Measurements from ENCODE around the gene PADI4. TPM values are rescaled to one million over a fixed set of nuclear protein-coding genes. Genes with fewer than 3 reads are reported as not detected.

The PADI4 gene
- total and polyA plus RNA-seq, 2 of the 8 experiments (the other 6 are each of a cell fraction or from before 2014, with no cell fraction given): 0.29 TPM; not detected in 1

DNA sequence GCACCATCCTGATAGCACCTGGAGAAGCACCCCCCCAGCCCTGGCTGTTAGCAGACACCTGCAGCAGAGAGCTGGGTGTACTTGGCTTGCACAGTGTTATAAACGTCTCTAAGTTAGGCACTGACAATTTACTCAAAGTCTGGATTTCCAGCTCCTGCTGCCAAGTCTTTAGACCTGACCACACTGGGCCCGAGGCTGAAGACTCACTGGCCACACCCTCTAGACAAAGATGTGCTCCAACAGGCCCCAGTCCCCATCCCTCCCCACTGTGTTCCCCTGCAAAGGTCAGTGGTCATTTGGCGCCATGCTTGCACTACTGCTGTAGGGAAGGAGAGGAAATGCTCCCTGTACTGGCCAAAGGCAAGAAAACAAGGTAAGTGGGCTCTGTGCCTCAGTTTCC, 95.1 kb downstream of the PADI4 start (continued):
- TF ChIP-seq, protein P1, sequence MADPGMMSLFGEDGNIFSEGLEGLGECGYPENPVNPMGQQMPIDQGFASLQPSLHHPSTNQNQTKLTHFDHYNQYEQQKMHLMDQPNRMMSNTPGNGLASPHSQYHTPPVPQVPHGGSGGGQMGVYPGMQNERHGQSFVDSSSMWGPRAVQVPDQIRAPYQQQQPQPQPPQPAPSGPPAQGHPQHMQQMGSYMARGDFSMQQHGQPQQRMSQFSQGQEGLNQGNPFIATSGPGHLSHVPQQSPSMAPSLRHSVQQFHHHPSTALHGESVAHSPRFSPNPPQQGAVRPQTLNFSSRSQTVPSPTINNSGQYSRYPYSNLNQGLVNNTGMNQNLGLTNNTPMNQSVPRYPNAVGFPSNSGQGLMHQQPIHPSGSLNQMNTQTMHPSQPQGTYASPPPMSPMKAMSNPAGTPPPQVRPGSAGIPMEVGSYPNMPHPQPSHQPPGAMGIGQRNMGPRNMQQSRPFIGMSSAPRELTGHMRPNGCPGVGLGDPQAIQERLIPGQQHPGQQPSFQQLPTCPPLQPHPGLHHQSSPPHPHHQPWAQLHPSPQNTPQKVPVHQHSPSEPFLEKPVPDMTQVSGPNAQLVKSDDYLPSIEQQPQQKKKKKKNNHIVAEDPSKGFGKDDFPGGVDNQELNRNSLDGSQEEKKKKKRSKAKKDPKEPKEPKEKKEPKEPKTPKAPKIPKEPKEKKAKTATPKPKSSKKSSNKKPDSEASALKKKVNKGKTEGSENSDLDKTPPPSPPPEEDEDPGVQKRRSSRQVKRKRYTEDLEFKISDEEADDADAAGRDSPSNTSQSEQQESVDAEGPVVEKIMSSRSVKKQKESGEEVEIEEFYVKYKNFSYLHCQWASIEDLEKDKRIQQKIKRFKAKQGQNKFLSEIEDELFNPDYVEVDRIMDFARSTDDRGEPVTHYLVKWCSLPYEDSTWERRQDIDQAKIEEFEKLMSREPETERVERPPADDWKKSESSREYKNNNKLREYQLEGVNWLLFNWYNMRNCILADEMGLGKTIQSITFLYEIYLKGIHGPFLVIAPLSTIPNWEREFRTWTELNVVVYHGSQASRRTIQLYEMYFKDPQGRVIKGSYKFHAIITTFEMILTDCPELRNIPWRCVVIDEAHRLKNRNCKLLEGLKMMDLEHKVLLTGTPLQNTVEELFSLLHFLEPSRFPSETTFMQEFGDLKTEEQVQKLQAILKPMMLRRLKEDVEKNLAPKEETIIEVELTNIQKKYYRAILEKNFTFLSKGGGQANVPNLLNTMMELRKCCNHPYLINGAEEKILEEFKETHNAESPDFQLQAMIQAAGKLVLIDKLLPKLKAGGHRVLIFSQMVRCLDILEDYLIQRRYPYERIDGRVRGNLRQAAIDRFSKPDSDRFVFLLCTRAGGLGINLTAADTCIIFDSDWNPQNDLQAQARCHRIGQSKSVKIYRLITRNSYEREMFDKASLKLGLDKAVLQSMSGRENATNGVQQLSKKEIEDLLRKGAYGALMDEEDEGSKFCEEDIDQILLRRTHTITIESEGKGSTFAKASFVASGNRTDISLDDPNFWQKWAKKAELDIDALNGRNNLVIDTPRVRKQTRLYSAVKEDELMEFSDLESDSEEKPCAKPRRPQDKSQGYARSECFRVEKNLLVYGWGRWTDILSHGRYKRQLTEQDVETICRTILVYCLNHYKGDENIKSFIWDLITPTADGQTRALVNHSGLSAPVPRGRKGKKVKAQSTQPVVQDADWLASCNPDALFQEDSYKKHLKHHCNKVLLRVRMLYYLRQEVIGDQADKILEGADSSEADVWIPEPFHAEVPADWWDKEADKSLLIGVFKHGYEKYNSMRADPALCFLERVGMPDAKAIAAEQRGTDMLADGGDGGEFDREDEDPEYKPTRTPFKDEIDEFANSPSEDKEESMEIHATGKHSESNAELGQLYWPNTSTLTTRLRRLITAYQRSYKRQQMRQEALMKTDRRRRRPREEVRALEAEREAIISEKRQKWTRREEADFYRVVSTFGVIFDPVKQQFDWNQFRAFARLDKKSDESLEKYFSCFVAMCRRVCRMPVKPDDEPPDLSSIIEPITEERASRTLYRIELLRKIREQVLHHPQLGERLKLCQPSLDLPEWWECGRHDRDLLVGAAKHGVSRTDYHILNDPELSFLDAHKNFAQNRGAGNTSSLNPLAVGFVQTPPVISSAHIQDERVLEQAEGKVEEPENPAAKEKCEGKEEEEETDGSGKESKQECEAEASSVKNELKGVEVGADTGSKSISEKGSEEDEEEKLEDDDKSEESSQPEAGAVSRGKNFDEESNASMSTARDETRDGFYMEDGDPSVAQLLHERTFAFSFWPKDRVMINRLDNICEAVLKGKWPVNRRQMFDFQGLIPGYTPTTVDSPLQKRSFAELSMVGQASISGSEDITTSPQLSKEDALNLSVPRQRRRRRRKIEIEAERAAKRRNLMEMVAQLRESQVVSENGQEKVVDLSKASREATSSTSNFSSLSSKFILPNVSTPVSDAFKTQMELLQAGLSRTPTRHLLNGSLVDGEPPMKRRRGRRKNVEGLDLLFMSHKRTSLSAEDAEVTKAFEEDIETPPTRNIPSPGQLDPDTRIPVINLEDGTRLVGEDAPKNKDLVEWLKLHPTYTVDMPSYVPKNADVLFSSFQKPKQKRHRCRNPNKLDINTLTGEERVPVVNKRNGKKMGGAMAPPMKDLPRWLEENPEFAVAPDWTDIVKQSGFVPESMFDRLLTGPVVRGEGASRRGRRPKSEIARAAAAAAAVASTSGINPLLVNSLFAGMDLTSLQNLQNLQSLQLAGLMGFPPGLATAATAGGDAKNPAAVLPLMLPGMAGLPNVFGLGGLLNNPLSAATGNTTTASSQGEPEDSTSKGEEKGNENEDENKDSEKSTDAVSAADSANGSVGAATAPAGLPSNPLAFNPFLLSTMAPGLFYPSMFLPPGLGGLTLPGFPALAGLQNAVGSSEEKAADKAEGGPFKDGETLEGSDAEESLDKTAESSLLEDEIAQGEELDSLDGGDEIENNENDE (IDR thresholded peaks at IDR 0.05; ENCODE audit: insufficient replicate concordance, low read length): no peak
- TF ChIP-seq, protein P2, sequence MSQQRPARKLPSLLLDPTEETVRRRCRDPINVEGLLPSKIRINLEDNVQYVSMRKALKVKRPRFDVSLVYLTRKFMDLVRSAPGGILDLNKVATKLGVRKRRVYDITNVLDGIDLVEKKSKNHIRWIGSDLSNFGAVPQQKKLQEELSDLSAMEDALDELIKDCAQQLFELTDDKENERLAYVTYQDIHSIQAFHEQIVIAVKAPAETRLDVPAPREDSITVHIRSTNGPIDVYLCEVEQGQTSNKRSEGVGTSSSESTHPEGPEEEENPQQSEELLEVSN (IDR thresholded peaks at IDR 0.05): no peak
- TF ChIP-seq, protein P3, sequence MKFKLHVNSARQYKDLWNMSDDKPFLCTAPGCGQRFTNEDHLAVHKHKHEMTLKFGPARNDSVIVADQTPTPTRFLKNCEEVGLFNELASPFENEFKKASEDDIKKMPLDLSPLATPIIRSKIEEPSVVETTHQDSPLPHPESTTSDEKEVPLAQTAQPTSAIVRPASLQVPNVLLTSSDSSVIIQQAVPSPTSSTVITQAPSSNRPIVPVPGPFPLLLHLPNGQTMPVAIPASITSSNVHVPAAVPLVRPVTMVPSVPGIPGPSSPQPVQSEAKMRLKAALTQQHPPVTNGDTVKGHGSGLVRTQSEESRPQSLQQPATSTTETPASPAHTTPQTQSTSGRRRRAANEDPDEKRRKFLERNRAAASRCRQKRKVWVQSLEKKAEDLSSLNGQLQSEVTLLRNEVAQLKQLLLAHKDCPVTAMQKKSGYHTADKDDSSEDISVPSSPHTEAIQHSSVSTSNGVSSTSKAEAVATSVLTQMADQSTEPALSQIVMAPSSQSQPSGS (IDR thresholded peaks at IDR 0.05; ENCODE audit: low read length): no peak
- no peak for TF ChIP-seq SIX5 (IDR thresholded peaks at IDR 0.05; ENCODE audit: low read depth, low read length)
- no peak for TF ChIP-seq POLR2AphosphoS5 (IDR thresholded peaks at IDR 0.05; ENCODE audit: low read depth, low read length)
- TF ChIP-seq SIRT6 (IDR thresholded peaks at IDR 0.05; ENCODE audit: low read length): no peak
- no peak for TF ChIP-seq ASH2L (IDR thresholded peaks at IDR 0.05; ENCODE audit: low read length)
- no peak for TF ChIP-seq BCL11A (IDR thresholded peaks at IDR 0.05; ENCODE audit: low read depth in 2 of 2, low read length in 2 of 2)
- no peak for TF ChIP-seq CHD1 (IDR thresholded peaks at IDR 0.05; ENCODE audit: low read depth, low read length)
- no peak for TF ChIP-seq TBP (IDR thresholded peaks at IDR 0.05; ENCODE audit: low read depth, low read length)

Measured in H1 (cell line).